NCI-H146 treated with DMSO at 0.1 percent for 48 hours (cell line): ENCODE results near the gene PSMD10.

Experiments
- DNase-seq: peaks from one replicate; lab custom pipeline; 2025; ENCODE audit not compliant: unreplicated experiment; lab: John Stamatoyannopoulos, UW

PSMD10 gene

GRCh38 chrX:108072746-108073145, 18.6 kb downstream of the PSMD10 start:
- no peak for DNase-seq

- DNase-seq, result no peak
These were observed 19.8 kb downstream of the PSMD10 start for GRCh38 chrX:108071578-108071977.

DNA sequence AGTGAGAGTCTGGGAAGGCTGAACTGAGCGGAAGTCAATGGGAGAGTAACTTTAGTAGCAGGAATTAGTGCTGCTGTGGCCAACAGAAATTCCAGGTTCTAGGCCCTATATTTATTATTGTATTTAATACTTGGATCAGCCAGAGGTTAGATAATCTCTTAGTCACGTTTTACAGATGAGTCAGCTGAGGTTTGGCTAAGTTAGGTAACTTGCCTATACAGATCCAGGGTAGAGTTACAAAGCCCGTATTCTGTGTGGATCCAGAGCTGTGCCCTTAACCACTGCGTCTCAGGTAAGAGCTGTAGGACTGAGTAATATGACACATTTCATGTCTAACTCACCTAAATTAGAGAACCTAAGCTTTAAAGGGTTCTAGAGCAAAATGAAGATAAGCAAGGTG, 20.5 kb downstream of the PSMD10 start:
- no peak for DNase-seq

- DNase-seq, result no peak
These were observed 23.2 kb downstream of the PSMD10 start for GRCh38 chrX:108068121-108068520.

DNA sequence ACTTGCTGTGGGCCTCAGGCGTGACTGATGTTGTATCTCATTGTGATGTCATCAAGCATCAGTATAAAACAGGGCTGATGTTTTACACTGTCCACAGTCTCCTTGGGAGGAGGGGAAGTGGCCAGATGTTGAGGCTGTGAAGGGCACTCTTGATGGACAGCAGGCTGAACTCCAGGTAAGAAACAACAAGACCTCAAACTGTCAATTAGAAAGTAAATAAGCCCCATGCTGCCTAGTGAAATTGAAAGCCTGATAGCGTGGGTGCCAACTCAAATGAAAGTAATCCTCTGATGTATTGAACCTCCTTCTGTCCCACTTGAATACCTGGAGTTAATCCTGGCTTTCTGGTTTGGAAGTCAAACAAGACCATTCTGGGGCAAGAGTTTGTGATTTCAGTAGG, 26.7 kb downstream of the PSMD10 start:
- DNase-seq, result no peak

- no peak for DNase-seq
These were observed 27.3 kb downstream of the PSMD10 start for GRCh38 chrX:108064001-108064400.

DNA sequence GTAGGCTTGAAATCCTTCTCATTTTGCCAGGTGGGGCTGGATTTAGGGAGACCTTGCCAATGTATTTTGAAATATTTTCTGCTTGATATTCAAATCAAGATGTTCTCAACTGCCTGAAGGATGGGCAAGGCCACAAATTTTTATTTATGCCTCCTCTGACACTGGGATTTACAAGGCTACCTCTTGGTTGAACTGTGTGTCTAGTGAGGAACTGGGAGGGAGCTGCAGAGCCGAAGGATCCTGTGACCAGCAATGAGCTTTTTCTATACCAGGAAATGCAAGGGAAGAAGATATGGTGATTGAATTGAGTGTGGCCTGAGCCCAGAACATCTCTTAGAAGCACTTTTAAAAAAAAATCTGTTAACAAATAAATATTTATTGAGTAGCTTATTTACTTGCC, 31.5 kb downstream of the PSMD10 start:
- DNase-seq, result no peak

DNA sequence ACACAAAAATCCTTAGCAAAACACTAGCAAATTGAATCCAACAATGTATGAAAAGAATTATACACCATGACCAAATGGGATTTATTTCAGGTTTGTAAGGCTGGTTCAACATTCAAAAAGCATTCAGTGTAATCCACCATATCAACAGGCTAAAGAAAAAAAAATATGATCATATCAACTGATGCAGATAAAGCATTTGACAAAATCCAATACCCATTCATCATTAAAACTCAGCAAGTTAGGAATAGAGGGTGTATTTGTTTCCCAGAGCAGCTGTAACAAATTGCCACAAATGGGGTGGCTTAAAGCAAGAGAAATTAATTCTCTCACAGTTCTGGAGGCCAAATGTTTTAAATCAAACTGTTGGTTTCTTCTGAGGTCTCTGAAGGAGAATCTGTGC, 35.8 kb downstream of the PSMD10 start:
- DNase-seq, result no peak

DNA sequence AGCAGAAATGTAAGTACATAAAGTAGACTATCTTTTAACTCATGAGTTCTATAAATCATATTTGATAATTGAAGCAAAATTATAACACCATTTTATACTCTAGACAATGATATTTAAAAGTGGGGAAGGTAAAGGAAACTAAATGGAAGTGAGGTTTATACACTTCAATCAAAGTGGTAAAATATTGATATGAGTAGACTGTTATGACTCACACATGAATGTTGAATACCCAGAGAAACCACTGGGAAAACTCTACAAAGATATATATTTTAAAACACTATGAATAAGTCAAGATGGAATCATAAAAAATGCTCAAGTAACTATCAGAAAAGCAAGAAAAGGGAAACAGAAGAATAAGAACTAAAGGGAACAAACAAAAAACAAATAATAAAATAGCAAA, 38.1 kb downstream of the PSMD10 start:
- DNase-seq, result no peak

DNA sequence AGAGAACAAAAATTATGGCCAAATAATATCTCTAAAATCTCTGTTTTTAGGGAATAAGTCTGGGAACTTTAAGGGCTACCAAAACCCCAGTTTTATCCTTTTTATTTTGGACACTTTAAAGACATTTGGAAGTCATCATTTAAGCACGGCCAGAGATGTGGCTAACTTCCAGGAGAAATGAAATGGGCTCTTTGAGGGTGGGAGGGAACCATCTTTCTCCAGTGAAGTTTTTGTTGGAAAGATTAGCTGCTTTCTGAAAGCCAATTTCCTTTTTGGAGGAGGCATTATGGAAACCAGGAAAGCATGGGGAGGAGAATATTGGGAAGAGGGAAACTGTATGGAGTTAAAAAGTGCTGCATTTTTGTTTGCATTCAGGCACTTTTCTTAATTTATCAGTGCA, 41.7 kb downstream of the PSMD10 start:
- DNase-seq, result no peak

DNA sequence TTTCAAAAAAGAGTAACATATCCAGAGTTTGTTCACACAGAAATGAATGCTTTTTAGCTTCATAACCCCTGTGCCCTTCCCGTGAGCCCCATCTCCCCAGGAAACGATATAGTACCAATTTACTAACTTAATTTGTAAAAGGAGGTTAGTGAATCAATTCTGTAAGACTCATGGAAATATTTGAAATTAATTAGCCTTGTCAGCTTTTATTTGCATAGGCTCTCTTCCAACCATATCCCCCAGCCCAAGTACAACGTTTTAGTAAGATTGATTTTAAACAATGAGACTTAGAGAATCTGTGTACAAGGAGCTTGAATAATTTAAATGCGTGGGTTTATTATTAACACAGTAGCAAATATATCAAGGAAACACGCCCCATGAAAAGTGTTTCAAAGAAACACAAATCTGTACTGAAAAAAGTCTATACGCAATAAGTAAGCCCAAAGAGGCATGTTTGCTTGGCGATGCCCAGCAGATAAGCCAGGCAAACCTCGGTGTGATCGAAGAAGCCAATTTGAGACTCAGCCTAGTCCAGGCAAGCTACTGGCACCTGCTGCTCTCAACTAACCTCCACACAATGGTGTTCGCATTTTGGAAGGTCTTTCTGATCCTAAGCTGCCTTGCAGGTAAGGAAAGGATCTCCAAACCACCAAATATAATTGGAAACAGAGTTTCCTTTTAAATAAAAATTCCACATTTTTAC, 46.6 kb downstream of the PSMD10 start, which contains the start of gene VSIG1:
Gene VSIG1, plus strand, starts transcription at position 512 of the 703 bp plus-strand sequence. Its CDS starts 66 bp downstream, at position 578.
- no peak for DNase-seq

DNA sequence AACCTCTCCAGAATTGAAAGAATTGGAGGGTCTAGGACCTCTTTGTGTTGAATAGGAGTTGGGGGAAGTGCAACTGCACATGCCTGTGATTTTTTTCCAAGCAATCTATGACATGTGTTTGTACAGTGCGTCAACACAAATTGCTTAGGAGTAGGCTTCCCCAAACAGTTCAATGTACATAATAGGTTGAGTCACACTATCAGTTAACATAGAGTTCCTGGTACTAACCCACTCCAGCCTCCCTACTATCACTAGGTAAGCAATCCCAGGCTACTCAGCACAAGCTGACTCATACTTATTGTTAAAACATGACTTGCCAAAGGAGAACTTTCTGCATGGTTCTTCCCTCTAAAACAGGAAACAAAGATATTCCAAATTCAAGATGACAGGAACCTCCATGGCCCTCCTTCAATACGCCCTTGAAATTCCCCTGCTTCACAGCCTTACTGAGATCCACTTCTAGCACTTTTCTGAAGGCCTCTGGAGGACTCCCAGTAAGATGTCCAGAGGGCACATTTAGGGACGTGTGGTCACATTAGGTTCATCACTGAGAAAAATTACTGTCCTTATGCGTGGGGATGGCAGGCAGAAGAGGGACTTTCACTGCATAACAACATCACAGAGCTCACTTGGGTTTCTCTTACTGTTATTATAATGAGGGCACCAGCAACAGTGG, 54.9 kb downstream of the PSMD10 start:
- no peak for DNase-seq

DNA sequence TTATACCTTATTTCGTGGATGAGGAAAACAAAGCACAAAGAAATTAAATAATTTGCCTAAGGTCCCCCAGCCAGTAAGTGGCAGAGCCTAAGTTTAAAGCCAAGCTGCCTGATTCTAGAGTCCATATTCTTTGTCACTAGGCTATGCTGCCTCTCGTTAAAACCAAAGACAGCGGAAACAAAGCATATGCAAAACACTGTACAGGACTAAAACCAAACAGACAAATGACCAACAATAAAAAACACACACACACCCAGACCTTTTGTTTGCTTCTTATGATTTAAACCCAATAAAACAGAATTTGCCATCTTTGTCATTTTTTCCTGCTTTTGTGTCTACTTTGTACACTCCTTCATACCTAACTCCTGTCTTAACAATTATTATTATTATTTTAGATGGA, 56.6 kb downstream of the PSMD10 start:
- no peak for DNase-seq
